ENCODE results near the gene AGT.
"Not testable (repeated sequence)": the region's sequence is repeated elsewhere in the genome, so short reads cannot be mapped to it uniquely, and the experiment has no call there.

The AGT gene

DNA sequence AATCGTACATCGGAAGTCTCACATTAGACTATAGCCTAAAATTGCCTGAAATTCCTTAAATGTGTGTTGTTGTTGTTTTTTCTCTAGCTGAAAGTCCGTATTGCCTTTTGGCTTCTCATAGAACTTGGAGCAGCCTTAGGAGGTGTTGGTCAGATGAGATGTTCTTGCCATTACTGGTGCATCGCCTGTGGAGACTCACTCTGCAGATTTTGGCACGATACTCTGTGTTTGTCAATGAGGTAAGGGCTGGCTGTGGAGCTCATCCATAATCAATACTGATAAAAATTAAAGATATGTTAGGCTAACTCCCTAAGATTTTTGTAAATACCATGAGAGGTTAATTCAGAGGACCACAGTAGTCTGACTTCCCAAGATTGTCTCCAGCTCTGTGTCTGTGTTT is 28.9 kb downstream of the AGT start:
- DNase-seq, result no peak

DNA sequence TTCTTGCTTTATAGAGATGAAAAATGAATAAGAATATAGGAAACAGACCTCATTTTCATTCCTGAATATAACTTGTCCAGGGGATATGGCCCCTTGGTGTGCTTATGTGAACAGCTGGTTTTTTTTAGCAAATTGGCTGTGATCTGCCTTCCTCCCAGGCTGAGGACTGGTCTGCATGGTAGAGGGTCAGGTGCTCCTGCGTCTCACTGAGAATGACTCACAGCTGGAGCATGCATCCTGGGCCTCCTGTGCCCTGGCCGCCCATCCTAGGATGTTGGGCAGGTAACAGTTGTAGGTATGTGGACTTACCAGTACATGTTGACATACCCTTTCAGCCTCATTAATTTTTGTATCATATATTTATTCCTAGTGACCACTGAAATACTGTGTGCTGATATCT is 29.8 kb downstream of the AGT start:
- DNase-seq, result no peak

DNA sequence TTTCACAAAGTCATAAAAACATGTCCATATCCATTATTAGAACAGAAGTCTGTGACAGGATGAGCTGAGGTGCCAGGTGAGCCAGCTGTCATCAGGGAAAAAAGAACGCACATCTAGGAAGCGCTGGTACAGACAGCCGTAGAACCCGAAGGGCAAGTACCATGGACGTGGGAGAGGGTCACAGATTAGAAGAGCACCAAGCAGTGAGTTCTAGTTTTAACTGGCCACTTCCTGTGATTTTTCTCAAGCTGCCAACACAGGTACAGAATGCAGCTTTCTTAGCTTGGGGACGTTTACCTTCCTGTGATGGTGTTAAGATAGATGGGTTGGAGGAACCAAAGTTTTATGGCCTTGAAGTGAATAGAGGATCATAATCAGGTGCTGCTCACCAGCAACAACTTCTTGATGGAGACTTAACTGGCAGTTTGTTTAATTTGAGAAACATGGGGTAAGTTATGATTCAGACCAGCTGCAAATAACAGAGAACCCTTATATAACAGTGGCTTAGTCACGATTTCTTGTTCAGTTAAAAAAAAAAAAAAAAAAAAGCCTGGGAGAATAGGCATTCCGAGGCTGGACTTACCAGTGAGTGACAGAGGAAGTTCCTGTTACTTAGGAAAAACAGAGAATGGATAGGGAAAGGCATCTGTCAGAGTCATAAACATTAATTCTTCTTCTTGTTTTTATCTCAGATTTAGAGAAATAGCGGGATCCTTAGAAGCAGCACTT is 30.9 kb downstream of the AGT start:
- DNase-seq, result no peak

DNA sequence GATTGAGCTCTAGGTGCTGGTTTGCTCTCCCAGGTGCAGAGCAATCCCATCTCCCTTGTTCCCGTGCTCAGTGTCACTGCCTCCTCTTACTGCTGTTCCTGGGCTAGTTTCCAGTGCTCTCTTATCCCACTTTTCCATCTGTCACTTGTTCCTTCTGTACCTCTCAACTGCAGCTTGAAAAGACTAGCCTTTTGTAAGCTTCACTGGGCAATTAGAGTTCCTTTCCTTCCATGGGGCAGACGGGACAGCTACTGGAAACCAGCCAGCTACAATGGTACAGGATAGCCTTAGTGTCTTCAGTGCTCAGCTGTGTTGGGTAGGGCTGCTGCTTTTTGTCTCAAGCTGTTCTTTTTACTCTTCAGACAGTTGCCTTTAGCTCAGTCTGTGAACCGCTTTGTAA is 31.6 kb downstream of the AGT start:
- DNase-seq, result no peak

DNA sequence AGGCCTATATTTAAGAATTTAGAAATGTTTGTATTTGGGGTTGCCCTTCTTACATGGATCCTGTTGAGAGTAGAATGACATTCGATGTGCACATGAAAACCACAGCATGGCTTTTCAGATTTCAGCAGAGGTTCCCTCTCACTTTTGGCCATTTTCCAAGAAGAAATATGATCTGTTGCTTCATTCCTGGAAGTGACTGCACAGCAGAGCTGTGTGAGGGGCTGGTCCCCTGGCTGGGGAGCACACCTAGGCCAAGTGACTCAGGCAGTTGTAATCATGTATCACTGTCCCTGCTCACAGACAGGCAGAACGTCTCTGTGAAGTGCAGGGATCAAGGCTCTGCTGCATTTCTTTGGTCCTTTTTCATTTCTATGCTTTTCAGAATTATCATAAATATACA is 32.3 kb downstream of the AGT start:
- no peak for DNase-seq

DNA sequence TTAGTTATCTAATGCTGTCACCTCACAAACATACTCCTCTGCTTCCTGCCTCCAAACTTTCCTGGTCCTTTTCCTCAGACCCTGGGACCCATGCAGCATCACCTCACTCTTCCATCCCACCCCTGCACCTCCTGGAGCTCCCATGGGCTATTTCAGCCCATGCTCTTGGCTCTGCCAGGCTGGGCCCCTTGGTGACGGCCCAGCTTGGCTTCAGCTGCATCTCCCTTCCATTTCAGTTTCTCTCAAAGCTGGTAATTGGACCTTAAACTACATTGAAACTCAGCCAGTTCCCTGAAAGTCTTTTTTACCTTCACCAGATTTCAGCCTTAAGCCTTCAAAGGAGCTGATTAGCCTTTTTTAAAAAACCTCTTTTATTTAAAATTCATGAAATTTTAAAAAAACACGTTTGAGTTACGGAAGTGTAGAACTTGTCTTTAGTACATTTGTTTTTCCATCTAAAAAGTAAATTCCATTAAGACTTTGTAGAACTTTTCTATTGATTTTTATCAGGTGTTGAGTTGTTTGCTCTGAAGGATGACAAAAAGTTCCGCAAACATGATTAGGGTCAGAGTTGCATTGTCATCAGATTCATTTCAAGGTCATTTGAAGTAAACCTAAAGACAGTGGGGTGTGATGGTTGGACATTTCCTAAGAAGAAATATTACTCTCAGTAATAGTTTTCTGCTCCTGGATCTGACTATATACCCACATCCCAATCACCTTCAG is 33.5 kb downstream of the AGT start:
- DNase-seq, result no peak

DNA sequence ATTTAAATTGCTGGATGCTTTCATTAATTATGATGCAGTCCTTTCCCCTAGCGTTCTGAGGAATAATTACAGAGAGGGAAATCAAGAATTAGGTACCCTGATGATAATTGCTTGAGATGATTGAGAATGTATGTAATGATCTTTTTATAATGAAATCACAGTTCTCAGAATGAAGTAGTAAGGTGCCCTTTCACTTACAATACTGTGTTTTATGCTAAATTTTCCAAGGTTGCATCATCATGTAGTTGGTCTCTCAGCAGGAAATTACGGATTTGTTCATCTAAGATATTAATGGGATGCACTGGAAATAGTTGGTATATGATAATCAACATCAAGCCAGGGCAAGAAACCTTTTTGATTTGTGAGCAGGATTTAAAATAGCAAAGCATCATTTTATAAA is 34.1 kb downstream of the AGT start:
- no peak for DNase-seq

DNA sequence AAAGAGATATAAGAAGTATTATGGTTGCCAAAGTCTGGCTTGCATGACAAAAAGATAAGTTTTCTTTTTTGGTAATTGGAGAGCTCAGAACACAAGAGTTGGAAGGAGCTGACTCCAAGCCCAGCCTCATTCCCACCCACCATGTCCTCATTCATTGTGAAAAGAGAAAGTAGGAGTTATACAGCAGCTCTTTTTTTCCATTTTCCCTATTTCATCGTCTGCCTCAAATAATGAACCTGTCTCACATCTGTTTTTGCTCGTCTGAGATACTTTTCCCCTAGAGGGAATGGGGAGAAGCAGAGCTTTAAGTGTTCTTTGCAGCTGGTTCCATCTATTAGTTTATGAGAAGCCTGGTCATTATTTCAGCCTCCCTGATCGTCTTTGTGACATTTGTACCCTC is 34.7 kb downstream of the AGT start:
- no peak for DNase-seq

DNA sequence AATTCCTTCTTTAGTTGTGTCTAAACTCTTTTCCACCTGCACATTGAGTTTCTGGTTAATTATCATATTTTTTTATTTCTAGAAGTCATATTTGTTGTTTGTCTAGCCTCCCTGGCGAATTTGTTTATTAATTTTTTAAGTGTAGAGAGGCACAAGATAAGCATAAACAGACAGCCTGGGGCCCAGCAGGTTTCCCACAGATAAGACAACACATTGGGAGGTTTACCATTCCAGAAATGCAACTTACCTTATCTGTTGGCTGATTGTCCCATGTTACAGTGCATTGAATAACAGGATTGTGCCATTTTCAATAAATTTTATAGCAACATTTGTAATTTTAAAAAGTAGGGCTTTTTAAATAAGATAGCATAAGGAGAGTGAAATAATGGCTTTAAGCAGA is 36.7 kb downstream of the AGT start:
- no peak for DNase-seq

DNA sequence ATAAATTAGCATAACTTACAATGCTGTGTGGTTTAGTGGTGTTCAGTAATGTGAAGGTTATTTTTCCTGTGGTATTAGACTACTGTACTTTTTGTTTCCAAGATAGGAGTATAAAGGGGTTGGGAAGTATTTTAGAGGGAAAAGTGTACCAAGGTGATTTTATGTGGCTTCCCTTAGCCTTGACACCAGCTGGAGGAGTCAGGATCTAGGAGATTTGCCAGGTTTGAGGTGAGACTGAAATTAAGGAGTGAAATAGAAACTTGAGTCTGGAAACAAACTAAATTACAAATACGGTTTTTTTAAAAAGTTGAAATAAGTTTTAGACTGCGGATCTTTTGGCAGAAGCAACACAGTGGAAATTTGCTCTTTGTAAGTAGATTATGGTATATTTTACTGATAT is 39.3 kb downstream of the AGT start:
- DNase-seq, result no peak

DNA sequence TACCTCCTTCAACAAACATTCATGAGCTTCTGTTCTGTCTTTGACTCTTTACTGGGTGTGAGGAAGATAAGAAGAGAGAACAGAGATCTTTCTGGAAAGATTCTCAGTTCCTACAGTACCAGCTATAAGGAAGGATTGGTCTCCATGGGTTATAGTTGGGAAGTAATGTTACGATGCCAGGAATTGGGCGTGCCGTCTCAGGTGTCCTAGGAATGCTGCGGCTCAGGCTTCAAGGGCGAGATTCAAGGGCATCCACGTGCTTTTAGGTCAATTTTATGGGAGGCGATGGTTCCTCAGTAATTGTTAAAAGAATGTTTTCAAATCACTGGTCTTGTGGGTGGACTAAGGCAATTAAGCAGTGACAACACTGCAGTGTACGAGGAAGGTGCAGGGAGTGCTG is 44.4 kb downstream of the AGT start:
- no peak for DNase-seq

DNA sequence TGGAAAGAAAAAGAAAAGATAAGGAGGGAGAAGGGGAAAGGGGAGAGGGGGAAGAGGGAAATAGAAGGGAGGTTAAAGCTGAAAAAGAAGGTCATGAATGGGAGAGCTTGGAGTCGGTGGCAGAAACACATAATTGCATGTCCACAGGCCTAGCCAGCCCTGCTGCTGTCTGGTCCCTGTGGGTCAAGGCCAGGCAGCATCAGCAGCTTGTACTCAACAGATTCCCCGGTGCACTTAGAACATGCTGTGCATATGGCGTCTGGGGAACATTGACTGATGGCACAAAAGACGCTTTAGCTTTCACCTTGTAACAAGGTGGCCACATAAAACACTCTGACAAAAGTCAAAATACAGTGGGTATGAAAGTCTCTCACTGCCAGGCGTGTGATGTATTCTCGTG is 45.7 kb downstream of the AGT start:
- DNase-seq, result no peak

DNA sequence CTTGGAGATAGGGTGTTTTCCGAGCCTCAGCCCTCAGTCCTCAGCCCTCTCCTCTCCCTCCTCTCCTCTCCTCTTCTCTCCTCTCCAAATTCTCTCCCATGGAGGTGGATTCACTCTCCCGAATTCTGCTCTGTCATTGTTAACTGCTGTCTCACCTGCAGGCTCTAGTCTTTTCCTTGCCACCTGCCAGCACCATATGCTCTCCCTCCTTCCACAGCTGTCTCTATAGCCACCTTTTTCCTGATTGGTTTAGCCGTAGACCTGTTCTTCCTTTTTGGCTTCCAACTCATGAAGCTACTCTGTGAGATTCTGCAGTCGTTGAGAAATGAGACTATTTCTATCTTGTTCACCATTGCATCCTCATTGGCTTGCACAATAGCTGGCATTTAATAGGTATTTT is 51.9 kb downstream of the AGT start:
- no peak for DNase-seq

DNA sequence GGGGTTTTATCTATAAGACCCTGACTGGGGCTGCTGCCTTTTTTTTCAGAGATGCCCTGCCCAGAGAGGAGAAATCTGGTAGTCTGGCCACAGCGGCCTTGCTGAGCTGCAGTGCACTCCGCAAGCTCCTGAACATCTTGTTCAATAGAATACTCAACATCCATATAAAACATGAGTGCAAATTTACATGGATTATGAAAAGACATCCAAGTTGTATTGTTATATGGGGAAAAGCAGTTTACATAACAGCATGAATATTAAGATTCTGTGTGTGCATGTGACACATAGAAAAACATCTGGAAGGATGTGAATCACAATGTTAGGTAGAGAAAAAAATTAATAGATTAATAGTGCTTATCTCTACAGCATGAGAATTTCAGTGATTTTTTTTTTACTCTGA is 55.2 kb downstream of the AGT start:
- DNase-seq, result no peak

DNA sequence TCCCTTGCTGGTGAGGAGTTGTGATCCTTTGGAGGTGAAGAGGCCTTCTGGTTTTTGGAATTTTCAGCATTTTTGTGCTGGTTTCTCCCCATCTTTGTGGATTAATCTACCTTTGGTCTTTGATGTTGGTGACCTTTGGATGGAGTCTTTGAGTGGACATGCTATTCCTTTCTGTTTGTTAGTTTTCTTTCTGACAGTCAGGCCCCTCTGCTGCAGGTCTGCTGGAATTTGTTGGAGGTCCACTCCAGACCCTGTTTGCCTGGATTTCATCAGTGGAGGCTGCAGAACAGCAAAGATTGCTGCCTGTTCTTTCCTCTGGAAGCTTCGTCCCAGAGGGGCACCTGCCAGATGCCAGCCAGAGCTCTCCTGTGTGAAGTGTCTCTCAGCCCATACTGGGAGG is 55.8 kb downstream of the AGT start:
- DNase-seq, result not testable (repeated sequence)

DNA sequence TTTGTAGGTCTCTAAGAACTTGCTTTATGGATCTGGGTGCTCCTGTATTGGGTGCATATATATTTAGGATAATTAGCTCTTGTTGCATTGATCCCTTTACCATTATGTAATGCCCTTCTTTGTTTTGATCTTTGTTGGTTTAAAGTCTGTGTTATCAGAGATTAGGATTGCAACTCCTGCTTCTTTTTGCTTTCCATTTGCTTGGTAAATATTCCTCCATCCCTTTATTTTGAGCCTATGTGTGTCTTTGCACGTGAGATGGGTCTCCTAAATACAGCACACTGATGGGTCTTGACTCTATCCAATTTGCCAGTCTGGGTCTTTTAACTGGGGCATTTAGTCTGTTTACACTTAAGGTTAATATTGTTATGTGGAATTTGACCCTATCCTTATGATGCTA is 57.2 kb downstream of the AGT start:
- DNase-seq, result not testable (repeated sequence)

Data from activated CD4-positive, CD25-positive, alpha-beta regulatory T cell (primary cell).